HG03575 (cell line): ENCODE measurements around the gene MEG3.

Source experiments
- ATAC-seq: cut with Tn5 transposase; IDR thresholded peaks from one replicate; pipeline ENCODE4 v1.9.1; 2021; ENCODE audit not compliant: unreplicated experiment, insufficient number of reproducible peaks, low FRiP score; ENCODE audit errors: extremely low read depth

The MEG3 gene

DNA sequence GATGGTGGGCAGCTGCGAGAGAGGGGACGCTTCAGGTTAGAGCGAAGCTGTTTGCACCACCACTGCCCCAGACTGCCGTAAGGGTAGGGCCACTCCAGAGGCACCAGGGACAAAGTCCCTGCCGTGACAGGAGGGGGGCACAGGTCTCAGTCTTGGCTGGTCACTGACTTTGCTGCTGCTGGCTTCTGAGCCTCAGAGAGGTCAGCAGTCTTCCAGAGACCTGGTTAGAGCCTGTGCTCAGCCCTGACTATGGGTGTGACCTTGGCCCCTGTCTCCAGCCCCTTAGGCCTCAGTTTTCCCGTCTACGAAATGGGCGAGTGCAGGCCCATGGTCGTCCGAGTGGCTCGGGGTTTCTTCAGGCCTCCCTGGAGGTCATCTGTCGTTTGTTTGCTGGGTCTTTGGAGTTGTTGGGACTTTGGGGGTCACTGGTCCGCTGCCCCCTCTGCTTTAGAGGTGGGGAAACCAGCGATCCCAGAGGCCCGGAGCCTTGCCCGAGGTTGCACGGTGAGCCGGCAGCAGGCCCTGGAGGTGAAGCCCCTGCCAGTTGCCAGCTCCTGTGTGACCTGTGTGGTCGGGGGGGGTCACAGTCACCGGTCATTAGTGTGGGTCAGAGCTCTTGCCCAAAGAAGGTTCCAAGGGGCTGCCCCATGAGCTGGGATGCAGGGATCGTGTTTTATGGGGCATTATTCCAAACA is 15.3 kb downstream of the MEG3 start:
- no peak for ATAC-seq

DNA sequence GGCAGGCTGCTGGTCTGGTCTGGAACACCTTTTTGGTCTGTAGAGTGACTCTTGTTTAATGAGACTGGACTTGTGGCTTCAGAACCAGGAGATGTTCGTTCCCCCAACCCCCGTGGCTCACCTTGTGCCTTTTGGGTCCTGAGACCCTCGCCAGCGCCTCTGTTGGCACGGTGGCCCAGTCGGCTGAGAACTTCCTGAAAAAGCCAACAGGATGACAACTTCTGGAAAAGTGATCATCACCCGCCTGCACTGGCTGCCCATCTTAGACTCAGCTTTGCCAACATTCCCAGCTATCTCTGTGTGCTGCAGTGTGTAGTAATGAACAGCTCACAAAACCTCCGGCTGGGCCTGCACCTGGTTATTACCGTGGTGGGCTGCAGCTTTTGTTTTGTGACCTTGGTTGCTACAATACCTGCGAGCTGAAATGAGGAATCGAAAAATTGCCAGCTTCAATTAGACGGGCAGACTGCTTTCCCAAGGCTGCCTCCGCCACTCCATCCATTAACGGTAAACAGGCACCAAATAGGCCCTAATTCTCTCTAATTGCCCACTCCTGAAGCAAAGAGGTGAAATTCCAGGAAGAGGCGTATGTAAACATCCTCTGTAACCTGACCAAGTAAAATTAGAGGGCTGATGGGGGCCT is 16.0 kb downstream of the MEG3 start:
- no peak for ATAC-seq

DNA sequence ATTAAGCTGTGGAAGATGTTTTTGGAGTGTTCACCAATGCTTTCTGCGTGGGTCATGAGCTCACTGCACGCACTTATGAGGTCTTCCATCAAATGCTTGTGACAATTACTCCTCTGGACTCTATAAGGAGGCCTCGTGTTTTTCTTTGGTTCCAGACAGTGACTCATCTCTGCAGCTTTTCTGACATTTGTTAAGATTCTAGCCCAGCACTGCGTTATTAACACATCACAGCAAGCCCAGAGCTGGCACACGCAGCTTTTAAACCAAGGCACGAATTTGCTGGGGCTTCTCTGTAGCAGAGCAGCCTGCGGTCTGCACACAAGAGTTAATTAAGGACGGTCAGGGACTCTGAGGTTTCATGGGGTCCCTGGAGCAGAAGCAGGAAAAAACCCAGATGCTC is 16.9 kb downstream of the MEG3 start:
- ATAC-seq, result no peak

DNA sequence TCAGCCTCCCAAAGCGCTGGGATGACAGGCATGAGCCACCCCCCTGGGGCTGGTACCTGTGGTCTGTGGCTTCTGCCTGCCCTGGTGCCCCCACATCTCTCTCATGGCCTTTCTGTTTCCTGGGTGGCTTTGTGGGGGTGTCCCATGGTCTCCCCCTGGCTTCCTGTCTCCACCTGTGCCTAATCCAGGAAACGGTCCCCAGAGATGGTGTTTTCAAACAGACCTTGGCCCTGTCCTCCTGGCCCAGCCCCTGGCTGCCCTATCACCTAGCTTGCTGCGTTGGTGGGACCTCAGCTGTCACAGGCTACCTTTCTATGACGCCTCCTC is 18.1 kb downstream of the MEG3 start:
- no peak for ATAC-seq

DNA sequence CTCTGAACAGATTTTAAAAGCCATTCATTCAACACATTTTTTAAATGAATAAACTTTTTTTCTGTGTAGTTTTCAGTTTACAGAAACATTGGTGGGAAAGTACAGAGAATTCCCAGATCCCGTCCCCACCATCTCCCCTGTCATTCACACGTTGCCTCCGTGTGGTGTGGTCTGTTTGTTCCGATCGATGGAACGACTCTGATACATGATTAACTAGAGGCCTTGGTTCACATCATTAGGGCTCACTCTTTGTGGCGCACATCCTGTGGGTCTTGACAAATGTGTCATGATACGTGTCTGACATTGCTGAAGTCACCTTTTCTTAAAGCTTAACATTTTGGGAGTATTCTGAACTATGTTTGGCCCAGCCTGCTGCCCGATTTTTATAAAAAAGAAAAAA is 18.5 kb downstream of the MEG3 start:
- ATAC-seq, result no peak

DNA sequence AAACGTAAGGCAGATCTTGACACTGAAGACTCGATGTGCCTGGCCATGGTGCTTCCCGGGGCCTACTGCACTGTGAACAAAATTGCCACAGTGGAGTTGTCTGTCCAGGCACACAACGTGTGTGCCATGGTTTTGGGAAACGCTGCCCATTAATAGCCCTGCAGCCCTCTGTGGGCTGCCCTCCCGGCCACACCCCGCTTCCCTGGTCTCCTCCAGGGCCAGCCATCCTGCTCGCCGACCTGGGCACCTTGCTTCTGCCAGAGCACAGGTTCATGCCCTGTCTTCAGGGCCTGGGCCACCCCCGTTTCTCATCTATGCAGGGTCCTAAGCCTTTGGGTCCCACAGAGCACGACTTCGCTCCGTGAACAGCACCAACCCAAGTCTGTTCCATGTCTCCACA is 18.9 kb downstream of the MEG3 start:
- no peak for ATAC-seq

DNA sequence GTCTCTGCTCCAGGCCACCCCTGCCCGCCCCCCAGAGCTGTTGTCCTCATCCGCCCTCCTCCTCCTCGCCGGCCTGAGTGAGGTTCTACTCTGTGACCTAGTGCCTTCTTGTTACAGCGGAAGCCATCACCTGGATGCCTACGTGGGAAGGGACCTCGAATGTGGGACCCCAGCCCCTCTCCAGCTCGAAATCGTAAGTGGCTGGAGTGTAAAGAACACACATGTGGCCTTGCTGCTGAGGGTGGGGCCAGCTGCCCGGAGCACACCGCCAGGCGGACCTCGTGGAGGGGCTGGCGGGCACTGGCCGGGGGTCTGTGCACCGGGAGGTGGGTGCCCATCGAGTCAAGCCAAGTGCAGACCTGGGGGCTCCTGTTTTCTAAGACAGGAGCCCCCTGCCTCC is 19.4 kb downstream of the MEG3 start:
- ATAC-seq, result no peak

DNA sequence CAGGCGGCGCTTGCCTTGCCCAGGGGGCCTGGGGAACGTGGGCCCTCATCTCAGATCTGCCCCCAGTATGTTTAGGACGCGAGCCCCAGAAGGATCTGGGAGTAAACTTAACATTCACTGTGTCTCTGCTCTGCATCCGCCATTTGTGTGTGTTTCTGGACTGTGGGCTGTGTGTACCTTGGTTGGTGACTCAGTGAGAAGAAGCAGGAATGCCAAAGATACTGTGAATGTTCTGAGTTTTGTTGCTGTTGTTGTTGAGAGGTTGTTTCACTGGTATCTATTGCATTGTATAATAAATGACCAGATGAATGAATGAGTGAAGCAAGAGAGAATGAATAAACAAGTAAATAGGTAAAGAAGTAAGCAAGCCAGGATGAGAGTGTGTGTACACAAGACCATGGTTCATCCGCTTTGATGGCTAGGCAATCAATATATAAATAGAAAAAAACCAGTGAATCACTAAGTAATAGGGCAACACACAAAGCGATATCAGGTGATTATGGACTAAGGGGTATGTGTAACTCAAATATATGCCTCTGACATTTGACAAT is 20.5 kb downstream of the MEG3 start:
- no peak for ATAC-seq

DNA sequence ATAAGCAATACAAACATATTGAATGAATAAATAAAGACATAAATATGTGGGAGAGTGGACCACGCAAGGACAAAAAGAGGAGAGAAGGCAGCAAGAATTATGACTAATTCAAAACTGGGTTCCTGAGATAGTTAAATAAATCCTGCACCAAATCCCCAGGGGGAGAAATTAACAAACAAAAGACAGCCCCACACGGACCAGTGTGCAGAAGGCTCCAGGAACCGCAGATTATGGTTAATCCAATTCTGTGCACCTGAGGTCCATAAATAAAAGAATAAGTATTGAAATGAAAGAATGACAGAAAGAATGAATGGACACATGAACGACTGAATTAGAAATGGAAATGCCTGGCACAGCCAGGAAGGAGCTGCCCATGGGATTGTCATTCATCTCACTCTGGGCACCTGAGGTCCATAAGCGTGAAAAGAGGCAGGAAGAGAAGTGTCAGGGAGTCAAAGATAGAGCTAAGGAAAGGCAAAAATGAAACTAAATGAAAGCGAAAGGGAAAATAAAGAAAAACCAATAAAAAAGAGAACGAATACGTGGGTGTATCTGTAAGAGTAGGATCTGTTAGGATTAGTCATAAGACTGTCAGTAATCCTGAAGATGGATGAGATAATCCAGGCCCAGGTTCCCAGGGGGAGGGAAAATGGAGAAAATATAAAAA is 23.3 kb downstream of the MEG3 start:
- ATAC-seq, result no peak

DNA sequence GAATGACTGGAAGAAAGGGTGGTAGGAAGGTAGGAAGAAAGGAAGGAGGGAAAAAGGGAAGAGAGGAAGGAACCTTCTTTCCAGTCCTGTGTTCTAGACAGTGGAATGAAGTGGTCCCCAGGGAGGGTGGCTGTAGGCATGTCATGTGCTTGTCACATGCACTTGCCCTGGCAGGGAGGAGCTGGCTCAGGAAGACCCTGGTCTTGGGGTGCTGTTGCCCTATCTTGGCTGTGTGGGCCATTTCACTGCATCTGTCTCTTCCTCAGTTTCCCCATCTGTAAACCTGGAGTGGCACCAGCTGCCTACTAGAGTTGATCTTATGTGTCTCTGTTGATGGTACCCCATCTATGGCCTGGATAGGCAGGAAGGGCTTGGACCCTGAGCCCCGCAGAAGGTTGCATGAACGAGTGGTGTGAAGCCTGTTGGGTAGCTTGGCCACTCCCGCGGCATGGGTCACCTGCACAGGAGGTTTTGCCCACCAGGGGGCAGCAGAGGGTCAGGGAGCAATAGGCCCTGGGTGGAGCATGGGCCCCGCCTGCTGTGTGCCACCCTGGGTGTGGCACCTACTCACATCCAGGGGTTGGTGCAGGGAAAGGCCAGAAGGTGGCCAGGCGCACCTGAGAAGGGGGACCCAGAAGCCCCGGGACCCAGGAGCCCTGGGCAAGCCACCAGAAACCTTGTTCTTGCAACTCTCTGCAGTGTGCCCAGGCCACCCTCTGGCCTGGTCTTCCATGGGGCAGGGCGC is 25.1 kb downstream of the MEG3 start:
- no peak for ATAC-seq

DNA sequence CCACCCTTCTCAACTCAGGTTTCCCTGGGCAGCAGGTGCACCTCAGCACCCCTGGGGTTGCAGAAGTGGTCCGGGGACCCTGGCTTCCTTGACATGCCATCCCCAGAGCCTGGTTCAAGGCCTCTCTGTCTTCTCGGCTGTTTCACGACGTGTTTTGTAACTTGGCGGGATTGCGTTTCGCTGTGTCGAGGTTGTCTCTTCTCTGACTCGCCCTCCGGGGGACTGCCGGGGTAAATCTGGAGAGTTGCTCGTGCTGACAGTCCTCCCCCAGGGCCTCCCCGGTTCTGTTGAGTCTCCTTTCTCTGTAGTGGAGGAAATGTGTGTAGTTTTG is 25.6 kb downstream of the MEG3 start:
- no peak for ATAC-seq

DNA sequence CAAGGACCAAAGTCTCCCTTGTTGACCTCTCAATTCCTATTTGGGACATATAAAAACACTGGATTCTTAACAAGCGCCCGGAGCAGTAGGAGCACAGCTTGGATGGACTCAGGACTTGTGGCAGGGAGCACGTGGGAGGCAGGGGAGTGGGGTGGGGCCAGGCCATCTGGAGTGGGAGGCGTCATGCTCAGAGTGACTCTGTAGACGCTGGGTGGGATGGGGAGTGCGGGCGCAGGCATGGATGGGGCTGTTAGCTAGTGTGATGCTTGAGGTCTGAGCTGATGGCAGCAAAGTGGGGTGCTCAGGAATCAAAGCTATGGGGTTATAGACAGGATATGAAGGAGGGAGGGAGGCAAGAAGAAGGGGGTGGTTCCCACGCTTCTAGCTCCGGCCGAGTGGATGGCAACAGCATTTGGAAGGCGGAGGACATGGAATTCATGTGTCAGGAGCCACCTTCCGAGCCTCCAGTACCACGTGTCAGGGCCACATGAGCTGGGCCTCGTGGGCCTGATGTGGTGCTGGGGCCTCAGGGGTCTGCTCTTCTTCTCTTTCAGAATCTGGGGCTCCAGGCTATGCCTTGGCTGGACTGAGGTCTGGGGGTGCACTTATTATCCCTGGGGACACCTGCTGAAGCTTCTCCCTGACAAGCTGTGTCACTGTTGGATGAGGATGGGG is 26.2 kb downstream of the MEG3 start:
- ATAC-seq, result no peak

DNA sequence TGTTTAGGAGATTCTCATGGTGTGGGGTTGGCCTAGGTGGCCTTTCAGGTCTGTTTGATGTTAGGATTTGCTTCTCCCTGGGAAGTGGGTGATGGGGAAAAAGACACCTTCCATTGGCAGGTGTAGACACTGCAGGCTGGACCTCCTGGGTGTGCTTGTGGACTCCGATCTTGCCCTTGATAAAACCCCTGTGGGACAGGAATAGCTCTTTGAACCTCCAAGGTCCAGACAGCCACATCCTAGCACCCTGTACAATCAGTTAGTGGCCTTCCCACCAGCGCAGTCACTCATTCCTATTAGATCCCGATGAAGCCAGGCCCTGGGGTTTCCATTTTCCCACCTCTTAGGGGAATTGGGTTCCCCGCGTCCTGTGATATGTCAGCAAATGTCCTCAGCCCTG is 28.5 kb downstream of the MEG3 start:
- no peak for ATAC-seq

DNA sequence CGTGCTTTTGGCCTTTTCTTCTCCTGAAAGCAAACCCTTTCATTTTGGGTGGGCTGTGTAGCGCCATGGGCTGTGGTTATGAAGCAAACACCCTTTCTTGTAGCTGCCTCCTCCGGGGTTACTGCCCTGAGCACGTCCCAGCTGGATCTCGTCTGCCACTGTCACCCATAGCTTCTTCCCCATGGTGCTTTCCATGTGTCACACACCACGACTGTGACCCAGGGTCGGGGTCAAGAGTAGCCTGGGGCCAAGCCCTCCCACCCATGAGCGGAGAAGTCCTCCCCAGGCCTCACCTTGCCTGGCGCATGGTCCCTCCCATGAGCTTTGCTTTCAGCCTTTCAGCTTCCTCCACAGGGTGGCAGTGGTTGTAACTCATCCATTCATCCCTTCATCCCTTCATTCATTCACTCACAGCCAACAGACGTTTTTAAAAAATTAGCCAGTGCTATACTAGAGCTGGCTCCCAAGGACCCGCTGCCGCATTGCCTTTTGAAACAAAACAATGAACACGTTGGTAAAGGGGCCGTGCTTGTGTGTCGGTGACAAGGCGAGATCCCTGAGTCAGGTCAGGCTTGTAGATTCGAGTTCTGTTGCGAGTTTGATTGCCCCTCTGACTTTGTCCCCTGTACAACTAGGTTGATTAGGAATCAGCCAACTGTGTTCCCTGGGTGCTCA is 29.5 kb downstream of the MEG3 start:
- no peak for ATAC-seq

DNA sequence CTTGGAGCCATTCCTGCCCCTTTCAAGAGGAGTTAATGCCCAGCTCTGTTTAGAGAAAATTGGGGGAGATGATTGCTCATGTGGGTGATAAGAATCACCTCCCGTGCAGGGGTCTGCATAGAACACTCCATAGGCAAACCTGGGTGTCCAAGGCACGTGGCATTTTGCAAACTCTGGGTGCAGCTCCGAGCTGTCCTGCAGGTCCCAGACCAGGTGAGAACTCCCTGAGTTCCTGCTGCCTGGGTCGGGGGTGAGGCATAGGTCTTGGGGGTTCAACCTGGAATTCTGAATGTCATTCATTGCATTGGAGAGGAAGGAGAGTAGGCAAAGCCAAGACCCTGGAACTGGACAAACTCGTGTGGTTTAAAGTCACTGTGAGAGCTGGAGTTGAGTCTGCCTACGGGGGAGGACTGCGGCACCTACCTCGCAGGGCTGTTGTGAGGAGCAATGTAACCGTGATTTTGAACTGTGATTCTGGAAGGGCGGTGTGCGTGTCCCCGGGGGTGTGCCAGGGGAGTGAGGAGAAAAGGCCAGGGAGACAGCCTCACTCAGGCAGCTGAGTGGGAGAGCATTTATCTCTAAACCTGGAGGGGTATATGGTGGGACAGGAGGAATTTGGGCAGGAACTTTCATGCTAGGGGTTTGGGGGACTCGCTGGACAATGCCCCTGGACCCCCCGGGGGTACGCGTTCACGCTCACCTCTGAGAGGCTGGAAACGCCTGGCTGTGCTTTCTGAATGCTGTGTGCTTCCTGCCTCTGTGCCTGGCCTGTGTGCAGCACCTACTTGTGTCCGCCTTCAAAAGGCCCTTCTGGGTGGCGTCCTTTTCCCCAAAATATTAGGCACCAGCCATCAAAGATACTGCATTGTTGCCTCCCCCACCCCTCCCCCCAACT is 30.4 kb downstream of the MEG3 start:
- ATAC-seq, result no peak

DNA sequence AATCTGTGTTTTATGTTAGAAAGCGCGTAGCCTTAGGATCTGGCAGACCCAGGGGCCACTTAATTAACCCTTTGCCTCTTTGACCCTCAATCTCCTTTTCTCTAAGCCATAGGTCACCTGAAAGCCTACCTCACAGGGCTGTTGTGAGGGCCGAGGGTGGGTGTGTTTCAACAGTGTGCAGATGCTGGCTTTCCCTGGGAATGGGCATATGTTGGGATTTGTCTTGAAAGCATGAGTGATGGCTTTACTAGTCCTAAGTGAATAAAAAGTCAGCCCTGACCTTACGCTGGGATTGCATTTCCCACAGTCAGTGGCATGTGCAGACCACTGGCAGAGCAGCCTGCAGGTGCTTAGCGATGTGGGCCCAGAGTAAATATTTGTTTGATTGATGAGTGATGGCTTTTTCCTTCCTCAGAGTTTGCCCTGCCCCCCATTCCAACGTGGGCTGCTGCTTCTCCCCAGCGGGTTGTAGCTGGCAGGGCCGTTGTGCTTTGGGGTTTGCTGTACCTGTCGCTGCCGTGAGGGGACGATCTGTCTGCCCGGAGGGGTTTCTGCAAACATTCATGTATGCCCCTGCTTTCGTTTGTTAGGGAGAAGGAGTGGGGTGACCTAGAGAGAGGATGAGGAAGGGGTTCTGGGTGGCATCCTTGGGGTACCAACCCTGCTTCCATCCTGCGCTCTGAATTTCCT is 31.5 kb downstream of the MEG3 start:
- ATAC-seq, result no peak
